GM21447 (cell line): ENCODE measurements around the gene KCNMA1.

Experiments
- ATAC-seq: cut with Tn5 transposase; IDR thresholded peaks from one replicate; pipeline ENCODE4 v1.9.1; 2021; ENCODE audit not compliant: unreplicated experiment

The KCNMA1 gene

GRCh38 chr10:77259171-77259874, 378.3 kb downstream of the KCNMA1 start:
- no peak for ATAC-seq

- ATAC-seq = no peak
Observed at GRCh38 chr10:77256346-77256745, 381.3 kb downstream of the KCNMA1 start.

DNA sequence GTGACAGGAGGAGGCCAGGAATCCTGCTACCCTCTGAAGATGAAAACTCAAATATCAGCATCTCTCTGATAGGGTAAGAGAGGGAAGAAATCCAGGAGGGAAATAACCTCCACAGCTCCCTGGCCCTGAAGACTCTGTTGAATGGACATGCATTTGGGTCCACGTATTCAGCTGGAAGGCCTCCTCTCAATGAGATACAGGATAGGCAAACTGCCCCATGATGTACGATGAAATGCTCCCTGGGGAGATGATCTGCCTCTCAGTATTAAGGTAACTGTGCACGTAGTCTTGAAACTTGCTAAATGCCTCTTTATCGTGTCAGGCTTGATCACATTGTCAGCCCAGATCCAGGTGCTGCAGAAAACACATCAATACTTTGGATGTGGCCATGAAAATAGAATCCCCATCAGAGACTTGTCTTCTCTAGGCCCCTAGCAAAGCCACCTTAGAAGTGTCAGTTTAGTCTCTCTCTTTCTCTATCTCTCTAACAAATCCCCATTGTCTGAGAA, 384.0 kb downstream of the KCNMA1 start:
- ATAC-seq = no peak

DNA sequence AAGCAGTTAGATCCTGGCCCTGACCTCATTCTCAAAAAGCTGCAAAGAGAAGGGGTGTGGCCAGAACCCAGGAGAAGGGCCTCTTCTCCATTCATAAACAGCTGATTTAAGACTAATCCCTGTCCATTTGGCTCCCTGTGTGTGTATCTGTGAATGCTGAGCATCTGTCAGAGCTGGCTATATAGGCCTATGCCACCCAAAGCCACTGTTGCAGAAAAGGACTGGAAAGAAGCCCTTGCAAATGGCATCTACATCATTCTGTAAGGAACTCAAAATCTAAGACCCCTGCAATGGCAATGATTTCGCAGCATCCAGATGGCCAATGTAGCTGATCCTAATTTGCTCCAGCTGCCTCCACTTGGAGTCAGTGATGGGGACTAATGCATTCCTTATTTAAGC, 384.5 kb downstream of the KCNMA1 start:
- no peak for ATAC-seq

DNA sequence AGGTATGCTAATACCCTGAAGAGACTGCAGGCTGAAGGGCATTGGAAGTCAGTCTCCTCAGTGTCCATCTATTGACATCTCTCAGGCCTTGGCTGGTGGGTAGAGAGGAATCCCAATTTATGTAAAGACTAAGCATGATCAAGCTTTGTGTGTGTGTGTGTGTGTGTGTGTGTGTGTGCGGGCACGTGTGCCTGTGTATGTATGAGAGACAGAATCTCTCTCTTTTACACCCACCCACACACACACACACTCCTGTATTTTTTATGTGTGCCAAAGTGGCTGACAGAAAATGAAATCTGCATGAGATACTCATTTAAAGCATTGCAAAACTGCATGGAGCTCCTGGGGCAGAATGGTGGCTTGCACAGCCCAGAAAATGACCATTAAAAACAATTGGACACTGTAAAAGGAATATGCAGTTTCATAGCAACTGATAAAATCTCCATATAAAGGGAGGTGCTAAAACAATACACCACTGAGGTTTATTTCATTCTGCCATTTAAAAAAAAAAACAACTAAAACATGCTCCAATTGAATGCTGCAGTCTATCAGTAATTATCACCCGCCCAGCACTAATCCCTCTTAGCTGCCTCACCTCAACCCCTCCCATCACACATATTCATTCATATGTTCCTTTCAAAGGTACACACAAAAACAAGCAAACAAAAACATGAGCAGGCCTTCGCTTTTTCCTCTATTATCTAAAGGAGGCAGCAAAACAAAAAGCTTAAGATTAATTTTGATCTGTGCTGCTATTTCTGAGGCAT, 385.0 kb downstream of the KCNMA1 start:
- ATAC-seq = no peak

DNA sequence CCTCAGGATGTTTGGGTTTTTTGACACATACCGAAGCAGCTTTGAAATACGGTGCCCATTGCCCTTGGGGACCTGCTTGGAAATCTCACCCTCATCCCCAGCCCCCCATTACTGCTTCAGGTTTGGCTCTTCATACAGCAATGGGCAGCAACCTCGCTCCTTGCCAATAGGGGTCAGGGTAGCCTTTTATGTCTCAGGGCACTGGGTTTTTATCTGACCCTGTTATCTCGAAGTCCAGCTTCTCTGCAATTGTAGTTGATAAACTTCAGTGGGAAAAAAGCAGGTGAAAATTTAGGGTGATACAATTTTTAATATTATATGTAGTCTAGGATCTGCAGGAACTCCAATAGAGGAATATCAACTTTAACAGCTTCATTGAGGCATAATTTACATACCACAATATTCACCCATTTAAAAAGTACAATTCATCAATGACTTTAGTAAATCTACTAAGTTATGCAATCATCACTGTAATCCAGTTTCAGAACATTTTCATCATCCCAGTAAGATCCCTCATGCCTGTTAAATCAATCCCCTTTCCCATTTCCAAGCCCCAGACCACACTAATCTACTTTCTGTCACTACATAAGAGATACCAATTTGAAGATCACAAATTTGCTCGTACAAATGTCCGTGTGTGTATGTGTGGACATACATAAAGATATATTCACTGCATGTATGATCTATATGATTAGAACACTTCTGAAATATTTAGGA, 386.2 kb downstream of the KCNMA1 start:
- ATAC-seq = no peak

GRCh38 chr10:77249901-77250459, 387.6 kb downstream of the KCNMA1 start:
- ATAC-seq = no peak

- no peak for ATAC-seq
Observed at GRCh38 chr10:77248104-77248790, 389.4 kb downstream of the KCNMA1 start.

DNA sequence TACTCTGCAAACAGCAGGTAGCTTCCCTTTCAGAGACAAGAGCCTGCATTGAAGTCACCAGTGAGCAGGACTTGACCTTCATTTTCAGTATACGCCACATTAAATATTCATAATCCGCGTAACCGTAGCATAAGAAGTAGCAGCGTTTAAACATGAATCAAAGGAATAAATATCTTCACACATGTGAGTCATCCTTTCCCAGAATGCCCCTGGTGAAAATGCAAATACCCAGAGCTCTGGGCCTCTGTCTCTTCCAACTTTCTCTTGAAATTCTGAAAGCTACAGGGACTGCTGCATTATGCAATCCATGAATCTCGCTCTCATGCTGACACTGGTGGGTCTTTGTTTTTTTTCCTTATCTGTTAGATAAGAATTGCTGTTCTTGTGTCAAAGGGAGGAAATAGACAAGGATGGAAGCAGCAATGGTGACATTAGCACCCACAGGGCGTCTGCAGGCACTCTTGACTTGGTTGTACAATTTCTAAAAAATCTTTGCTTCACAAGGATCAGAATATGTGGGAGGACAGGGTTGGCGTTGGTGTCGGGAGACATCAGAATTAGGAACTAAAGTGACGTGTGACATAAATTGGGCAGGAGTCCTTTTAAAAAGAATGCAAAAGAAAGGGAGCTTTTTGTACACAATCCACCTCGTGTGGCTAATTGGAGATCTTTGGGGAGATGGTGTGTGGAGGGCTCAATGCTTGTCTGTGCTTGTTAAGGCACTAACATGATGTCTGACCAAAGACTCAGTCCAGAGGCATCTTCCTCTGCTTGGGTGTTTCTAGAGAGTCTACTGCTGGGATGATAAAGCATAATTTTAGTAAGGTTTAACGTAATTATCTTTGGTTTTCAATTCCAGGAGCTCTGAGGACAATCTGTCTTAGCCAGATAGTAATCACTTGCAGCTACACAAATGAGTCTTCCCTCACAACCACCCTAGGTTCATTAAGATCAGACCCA, 390.3 kb downstream of the KCNMA1 start:
- ATAC-seq = no peak

GRCh38 chr10:77245953-77246352, 391.7 kb downstream of the KCNMA1 start:
- ATAC-seq = no peak

GRCh38 chr10:77244746-77245145, 392.9 kb downstream of the KCNMA1 start:
- no peak for ATAC-seq

DNA sequence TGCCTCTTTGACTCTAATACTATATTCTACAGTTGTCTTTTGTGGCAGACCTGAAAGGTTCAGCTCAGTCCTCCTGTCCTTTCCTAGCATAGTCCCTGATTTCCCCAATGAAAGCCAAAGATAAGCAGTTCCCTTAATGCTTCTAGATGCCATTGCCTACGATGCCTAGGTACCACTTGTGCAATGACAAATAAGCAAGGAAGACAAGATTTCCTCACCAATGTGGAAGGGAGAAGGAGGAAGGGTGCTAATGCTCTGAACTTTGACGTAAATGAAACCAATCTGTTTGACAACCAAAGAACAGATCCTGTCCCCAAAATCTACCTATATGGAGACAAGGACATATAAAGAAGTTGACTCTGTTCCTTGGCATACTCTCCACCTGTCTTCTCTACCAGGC, 393.3 kb downstream of the KCNMA1 start:
- no peak for ATAC-seq

DNA sequence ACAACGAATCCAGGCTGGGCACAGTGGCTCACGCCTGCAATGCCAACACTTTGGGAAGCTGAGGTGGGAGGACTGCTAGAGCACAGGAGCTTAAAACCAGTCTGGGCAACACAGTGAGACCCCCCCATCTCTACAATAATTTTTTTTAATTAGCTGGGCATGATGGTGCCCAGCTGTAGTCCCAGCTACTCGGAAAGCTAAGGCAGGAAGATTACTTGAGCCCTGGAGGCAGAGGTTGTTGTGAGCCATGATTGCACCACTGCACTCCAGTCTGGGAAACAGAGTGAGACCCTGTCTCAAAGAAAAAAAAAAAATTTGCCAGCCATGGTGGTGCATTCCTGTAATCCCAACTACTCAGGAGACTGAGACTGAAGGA, 396.3 kb downstream of the KCNMA1 start:
- no peak for ATAC-seq

DNA sequence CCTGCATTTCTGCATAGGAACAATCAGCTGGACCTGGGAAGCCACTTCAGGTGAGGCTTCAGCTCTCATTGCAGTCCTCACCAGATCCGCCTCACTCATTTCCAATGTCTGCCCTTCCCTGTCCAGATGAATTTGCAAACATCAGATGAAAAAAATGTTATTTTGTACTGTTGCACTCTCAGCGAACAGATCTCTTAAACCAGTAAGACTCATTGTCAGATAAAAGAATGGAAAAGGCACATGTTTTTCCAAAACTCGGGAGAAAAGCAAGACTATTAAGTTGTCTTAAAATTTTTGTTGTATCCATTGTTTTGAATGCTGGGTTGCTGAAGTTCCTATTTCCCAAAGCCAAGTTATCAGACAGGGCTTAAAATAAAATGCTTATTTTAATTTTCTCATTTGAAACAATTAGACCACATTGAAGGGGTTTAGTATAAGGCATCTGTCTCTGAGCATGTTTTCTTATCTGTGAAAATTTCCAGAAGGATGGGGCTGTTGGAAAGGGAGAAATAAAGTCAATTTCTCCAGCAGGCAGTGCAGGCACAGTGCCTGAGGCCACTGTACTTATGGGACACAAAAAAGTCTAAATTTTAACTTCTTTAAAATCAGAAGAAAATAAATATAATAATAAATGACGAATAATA, 396.8 kb downstream of the KCNMA1 start:
- ATAC-seq = no peak

DNA sequence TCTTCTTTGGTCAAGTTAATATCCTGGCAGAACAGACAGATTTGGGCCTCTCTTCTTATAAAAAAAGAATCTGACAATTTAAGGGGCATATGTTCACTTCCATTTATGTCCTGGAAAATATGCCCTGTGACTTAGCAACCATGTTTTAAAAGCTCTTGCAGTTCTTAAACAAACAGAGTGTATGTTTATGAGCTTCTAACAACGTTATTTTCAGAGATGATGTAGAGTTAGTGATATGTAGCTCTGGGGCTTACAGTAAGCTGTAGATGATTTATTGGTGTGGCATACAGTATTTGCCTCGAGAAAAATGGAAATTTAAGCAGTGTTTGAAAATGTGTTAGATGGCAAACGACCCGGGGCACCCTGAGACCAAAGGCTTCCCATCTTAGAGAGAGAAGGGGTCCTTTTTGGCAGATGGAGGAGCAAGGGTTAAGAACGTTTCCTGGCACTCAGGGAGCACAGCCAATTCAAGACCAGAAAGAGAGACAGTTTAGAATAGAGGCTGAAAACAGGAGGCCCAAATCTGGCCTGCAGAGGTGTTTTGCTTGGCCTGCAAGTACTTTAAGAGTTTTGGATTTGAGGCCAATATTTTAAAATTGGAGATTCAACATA, 397.5 kb downstream of the KCNMA1 start:
- no peak for ATAC-seq

DNA sequence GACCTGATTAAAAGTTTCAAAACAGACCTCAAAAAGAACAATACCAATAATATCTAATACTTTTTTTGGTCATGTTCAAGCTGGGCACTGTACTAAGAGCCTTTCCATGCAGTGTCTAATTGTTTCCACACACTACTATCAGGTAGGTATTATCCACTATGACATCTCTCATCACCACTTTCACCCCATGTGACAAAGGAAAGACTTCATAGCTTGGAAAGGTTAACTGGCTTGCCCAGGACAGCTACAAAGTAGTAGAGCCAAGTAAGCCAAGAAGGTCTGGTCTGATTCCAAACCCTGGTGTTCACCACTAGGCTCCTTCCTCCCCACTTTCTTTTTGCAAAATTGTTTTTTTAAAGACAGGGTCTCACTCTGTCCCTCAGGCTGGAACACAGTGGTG, 400.5 kb downstream of the KCNMA1 start:
- no peak for ATAC-seq

DNA sequence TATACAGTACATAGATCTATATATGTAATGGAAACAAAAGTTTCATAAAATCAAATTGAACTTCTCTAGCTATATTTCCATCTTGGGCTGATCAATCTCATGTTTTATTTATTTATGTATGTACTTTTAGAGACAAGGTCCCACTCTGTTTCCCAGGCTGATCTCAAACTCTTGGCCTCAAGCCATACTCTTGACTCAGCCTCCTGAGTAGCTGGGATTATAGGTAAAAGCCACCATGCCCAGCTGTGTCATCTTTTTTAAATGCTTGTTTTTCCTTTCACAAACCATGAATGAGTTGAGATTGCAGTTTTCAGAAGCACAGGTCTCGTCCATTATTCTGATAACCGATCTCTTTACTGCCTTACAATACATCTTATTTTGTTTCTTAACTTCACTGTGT, 400.9 kb downstream of the KCNMA1 start:
- no peak for ATAC-seq

GRCh38 chr10:77236029-77236428, 401.6 kb downstream of the KCNMA1 start:
- no peak for ATAC-seq

DNA sequence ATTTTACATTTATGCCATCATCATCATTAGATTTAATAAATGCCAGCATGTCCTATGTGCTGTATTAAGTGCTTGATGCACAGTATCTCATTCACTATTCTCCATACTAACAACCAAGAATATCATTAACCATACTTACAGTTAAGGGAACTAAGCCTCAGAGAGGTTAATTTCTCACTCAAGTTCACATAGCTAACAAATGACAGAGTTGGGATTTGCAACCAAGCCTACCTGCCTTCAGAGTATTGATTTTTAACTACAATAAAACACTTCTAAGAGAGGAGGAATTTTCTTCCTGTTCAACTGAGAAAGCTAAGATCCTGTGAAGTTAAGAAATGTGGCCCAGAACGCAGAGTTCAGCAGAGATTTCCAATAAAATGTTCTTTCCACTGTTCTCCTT, 403.0 kb downstream of the KCNMA1 start:
- no peak for ATAC-seq
